Gastrocnemius medialis (tissue), 4 donors: ENCODE results near the gene ZIC5. TPM values are rescaled to one million over a fixed set of nuclear protein-coding genes. Genes with fewer than 3 reads are reported as not detected.

Source experiments
- ATAC-seq, 2 donors: fragments of 150-250 bp; one replicate each; pipeline ENCODE4 v1.9.1; 2016
- DNase-seq, 2 donors: peaks; one replicate each; pipeline ENCODE4 v3.0.0-alpha.2; 2019
- H3K27ac ChIP-seq, 4 donors: fragments of 200-600 bp; sonication (generic); 1 replicate in 1 of 4; 2 replicates in 3 of 4; pipeline ENCODE4 v1.5.1; 2016 to 2018; ENCODE audit warnings: mild to moderate bottlenecking in 2 of 4, moderate library complexity in 1 of 4
- H3K27me3 ChIP-seq, 3 donors: fragments of 200-600 bp; sonication (generic) in 2 of 3; 1 replicate in 1 of 3; 2 replicates in 2 of 3; pipeline versions ENCODE4 v1.5.1 to v1.6.0; 2016 to 2019; ENCODE audit warnings: mild to moderate bottlenecking in 1 of 3, moderate library complexity in 1 of 3
- H3K36me3 ChIP-seq, 2 donors: fragments of 200-600 bp; sonication (generic) in 1 of 2; one replicate each; pipeline ENCODE4 v1.5.1; 2017 to 2018
- H3K4me1 ChIP-seq, 2 donors: fragments of 200-600 bp; sonication (generic) in 1 of 2; one replicate each; pipeline ENCODE4 v1.5.1; 2016 to 2017; ENCODE audit warnings: mild to moderate bottlenecking in 2 of 2
- H3K4me3 ChIP-seq, 4 donors: fragments of 200-600 bp; sonication (generic) in 3 of 4; 1 replicate in 1 of 4; 2 replicates in 3 of 4; pipeline ENCODE4 v1.5.1; 2016 to 2019; ENCODE audit warnings: mild to moderate bottlenecking in 2 of 4
- H3K9me3 ChIP-seq, 3 donors: fragments of 200-600 bp; sonication (generic) in 2 of 3; 1 replicate in 1 of 3; 2 replicates in 2 of 3; pipeline ENCODE4 v1.5.1; 2016 to 2019
- POLR2A ChIP-seq, 2 donors: fragments of 450-650 bp; IDR thresholded peaks; one replicate each; pipeline ENCODE4 v1.6.1; 2017; ENCODE audit warnings: antibody characterized with exemption in 2 of 2, mild to moderate bottlenecking in 2 of 2, moderate library complexity in 2 of 2
- in situ Hi-C, 4 donors: fragments of 200-750 bp; cut with MboI; loops; one replicate each; pipeline versions ENCODE4 v1.15.0 to v1.8.0; 2017; ENCODE audit warnings: low sequenced_read_pairs in 4 of 4
- intact Hi-C: fragments of 100-400 bp; cut with DNase I; formaldehyde crosslinking; loops from one replicate; pipeline ENCODE4 v1.15.1; 2023; ENCODE audit warnings: low total_unique reads
- total RNA-seq, 4 donors: library from RNA; depleted of rRNA; stranded (reverse); fragments of >200 nt; gene quantifications; one replicate each; pipeline versions ENCODE4 v1.1.0 to v1.2.3, GENCODE V29; 2016
- TF ChIP-seq, protein P1 (sequence below), 5 experiments: fragments of 450-650 bp in 3 of 5; fragments of 200-600 bp in 2 of 5; sonication (generic) in 2 of 5; IDR thresholded peaks in 4 of 5; conservative IDR thresholded peaks in 1 of 5; 1 replicate in 4 of 5; 2 replicates in 1 of 5; pipeline ENCODE4 v1.5.1; 2016 to 2019; ENCODE audit warnings: antibody characterized with exemption in 5 of 5, mild to moderate bottlenecking in 3 of 5, moderate library complexity in 3 of 5

Gene ZIC5
- total RNA-seq, 4 donors from 2014 or later = not detected

GRCh38 chr13:99975626-99976025 lies 4.1 kb upstream of the ZIC5 start:
- no peak for ATAC-seq
- peaks cover 13 to 20% of the 10 kb centered on the region in 2 donors for H3K4me1 ChIP-seq
- H3K4me3 ChIP-seq = no peak overlapping the region
- H3K9me3 ChIP-seq = no peaks in the 10 kb centered on the region
- peaks cover 91 to 99% (median 97%) of the 10 kb centered on the region in 3 donors for H3K27me3 ChIP-seq
- H3K27ac ChIP-seq = no peak overlapping the region
- no peak for DNase-seq
- intact Hi-C loops = no loop called here
- in situ Hi-C loops = no loop called here
- no peaks in the 10 kb centered on the region for H3K36me3 ChIP-seq
- TF ChIP-seq, protein P1, sequence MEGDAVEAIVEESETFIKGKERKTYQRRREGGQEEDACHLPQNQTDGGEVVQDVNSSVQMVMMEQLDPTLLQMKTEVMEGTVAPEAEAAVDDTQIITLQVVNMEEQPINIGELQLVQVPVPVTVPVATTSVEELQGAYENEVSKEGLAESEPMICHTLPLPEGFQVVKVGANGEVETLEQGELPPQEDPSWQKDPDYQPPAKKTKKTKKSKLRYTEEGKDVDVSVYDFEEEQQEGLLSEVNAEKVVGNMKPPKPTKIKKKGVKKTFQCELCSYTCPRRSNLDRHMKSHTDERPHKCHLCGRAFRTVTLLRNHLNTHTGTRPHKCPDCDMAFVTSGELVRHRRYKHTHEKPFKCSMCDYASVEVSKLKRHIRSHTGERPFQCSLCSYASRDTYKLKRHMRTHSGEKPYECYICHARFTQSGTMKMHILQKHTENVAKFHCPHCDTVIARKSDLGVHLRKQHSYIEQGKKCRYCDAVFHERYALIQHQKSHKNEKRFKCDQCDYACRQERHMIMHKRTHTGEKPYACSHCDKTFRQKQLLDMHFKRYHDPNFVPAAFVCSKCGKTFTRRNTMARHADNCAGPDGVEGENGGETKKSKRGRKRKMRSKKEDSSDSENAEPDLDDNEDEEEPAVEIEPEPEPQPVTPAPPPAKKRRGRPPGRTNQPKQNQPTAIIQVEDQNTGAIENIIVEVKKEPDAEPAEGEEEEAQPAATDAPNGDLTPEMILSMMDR (IDR thresholded peaks at IDR 0.05 in 4 of 5, conservative IDR thresholded peaks at IDR 0.05 in 1 of 5) = no peak
- no peak for TF ChIP-seq POLR2A (IDR thresholded peaks at IDR 0.05)

DNA sequence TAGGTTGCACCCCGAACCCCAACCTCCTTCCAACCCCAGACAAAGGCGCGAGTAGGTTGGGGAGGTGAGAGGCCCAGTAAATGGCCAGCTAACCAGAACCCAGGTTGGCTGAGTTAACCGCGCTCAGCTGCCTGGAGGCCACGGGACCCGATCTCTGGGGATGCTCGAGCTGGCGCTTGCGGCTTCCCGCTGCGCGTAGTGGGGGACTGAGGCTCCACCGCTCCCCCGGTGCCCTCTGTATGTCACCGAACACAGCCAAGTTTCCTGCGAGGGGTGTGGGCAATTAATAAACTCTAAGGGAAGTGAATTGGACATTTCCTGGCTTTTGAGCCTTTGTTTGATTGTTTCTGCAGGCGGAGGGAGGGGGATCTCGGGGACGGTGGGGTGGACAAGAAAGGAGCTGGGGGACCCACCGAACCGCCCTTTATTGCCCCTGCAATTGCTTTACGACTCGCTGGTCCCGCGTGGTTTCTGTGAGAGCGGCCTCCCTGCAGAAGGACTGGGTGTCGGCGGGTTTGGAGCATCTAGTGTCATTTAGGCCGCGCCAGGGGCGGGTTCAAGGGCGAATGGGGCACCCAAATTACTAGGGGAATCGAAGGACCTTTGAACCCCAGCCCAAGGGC lies 3.5 kb upstream of the ZIC5 start:
- Histone ChIP-seq H3K36me3 (no peaks in the 10 kb centered on the region), H3K4me3 (no peak overlapping the region), H3K9me3 (no peaks in the 10 kb centered on the region), H3K27ac (no peak overlapping the region), H3K27me3 (peaks cover 89 to 95% (median 94%) of the 10 kb centered on the region in 3 donors), H3K4me1 (peaks cover 11 to 19% of the 10 kb centered on the region in 2 donors)
- TF ChIP-seq, protein P1 (IDR thresholded peaks at IDR 0.05 in 4 of 5, conservative IDR thresholded peaks at IDR 0.05 in 1 of 5) = no peak
- TF ChIP-seq POLR2A (IDR thresholded peaks at IDR 0.05) = no peak
- intact Hi-C loops (no loop called here), in situ Hi-C loops (no loop called here)
- ATAC-seq = no peak
- no peak for DNase-seq

- ATAC-seq (no peak), DNase-seq (no peak)
- Histone ChIP-seq H3K27ac (no peak overlapping the region), H3K36me3 (no peaks in the 10 kb centered on the region), H3K9me3 (no peaks in the 10 kb centered on the region), H3K4me3 (no peak overlapping the region), H3K27me3 (peaks cover 88 to 95% (median 94%) of the 10 kb centered on the region in 3 donors), H3K4me1 (peaks cover 5 to 19% of the 10 kb centered on the region in 2 donors)
- intact Hi-C loops = no loop called here
- TF ChIP-seq POLR2A (IDR thresholded peaks at IDR 0.05) = no peak
- TF ChIP-seq, protein P1 (IDR thresholded peaks at IDR 0.05 in 4 of 5, conservative IDR thresholded peaks at IDR 0.05 in 1 of 5) = no peak
- in situ Hi-C loops = no loop called here
These were observed 2.9 kb upstream of the ZIC5 start for GRCh38 chr13:99974296-99974938.

- DNase-seq (no peak), ATAC-seq (no peak)
- H3K4me3 ChIP-seq = peak overlapping the region in 1 of 4 donors; percentile 13
- H3K27me3 ChIP-seq = peaks cover 88 to 95% (median 94%) of the 10 kb centered on the region in 3 donors
- no peaks in the 10 kb centered on the region for H3K9me3 ChIP-seq
- TF ChIP-seq, protein P1 (IDR thresholded peaks at IDR 0.05 in 4 of 5, conservative IDR thresholded peaks at IDR 0.05 in 1 of 5) = no peak
- no peak for TF ChIP-seq POLR2A (IDR thresholded peaks at IDR 0.05)
- no peak overlapping the region for H3K27ac ChIP-seq
- no peaks in the 10 kb centered on the region for H3K36me3 ChIP-seq
- H3K4me1 ChIP-seq = peaks cover 3 to 15% of the 10 kb centered on the region in 2 donors
- in situ Hi-C loops = no loop called here
- intact Hi-C loops = loop anchor here (2.0 kb wide), 1 partner anchor 19 kb away; no protein-coding TSS in a partner anchor
These were observed 2.2 kb upstream of the ZIC5 start for GRCh38 chr13:99973808-99974185.
